ENCODE data around the gene ADAM12.

Gene ADAM12

GRCh38 chr10:125990974-125991373 is 397.3 kb downstream of the ADAM12 start:
- TF ChIP-seq CTCF (conservative IDR thresholded peaks at IDR 0.05) = no peak
- H3K27ac ChIP-seq = no peak overlapping the region

GRCh38 chr10:125989791-125990190 is 398.5 kb downstream of the ADAM12 start:
- no peak overlapping the region for H3K27ac ChIP-seq
- no peak for TF ChIP-seq CTCF (conservative IDR thresholded peaks at IDR 0.05)

DNA sequence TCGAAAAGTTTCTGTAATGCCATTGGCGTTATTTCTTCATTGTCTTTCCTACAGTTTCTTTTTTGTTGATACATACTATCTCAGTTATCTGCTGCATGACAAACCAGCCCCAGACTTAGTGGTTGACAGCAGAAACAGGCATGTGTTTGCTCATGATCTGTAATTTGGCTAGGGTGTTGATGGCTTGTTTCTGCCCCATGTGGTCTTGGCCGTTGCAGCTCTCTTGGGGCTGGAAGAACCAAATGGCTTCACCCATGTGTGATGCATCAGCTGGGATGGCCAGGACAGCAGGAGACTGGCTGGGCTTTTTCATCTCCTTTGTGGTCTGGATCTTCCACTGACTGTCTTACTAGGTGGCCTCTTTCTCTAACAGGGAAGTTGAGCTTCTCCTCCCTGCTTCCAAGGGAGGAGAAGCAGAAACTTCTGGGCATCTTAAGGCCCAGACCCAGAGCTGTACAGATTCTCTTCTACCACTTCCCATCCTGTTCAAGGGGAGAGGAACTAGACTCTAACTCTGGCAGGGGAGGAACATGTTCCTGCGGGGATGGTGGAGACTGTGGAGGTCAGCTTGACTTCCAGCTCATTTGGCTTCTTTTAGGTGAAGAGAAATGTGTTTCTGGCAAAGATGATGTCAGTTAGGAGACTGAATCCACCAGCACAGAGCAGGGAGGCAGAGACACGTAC is 402.6 kb downstream of the ADAM12 start:
- no peak for TF ChIP-seq CTCF (conservative IDR thresholded peaks at IDR 0.05)
- no peak overlapping the region for H3K27ac ChIP-seq

- no peak overlapping the region for H3K27ac ChIP-seq
- TF ChIP-seq CTCF (conservative IDR thresholded peaks at IDR 0.05) = no peak
Measured at GRCh38 chr10:125984865-125985495, 403.3 kb downstream of the ADAM12 start.

GRCh38 chr10:125984346-125984745 is 403.9 kb downstream of the ADAM12 start:
- TF ChIP-seq CTCF (conservative IDR thresholded peaks at IDR 0.05) = no peak
- H3K27ac ChIP-seq = no peak overlapping the region

GRCh38 chr10:125983656-125984055 is 404.6 kb downstream of the ADAM12 start:
- TF ChIP-seq CTCF (conservative IDR thresholded peaks at IDR 0.05) = no peak
- H3K27ac ChIP-seq = no peak overlapping the region

DNA sequence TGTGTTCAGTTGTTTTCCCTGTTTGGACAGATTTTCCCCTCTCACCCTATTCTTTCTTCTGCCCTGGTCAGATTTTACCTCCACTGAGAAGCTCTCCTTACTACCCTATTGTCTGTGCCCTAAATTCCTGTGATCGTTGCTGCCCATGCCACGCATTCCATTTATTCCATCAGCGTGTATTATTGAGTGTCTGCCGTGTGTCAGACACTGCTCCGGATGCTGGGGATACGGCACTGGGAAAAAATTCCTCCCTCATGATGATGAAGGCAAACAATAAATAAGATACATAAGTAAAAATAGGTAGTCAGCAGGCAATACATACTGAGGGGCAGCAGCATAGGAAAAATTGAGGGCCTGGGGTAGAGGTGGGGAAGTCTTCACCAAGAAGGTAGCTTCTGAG is 405.1 kb downstream of the ADAM12 start:
- no peak overlapping the region for H3K27ac ChIP-seq
- no peak for TF ChIP-seq CTCF (conservative IDR thresholded peaks at IDR 0.05)
